ENCODE data around the gene SLC39A11. TPM values are rescaled to one million over a fixed set of nuclear protein-coding genes. Genes with fewer than 3 reads are reported as not detected.

The SLC39A11 gene
- total and polyA plus RNA-seq, 4 donors, result 4.6 to 23.3 (median 11.4) TPM

DNA sequence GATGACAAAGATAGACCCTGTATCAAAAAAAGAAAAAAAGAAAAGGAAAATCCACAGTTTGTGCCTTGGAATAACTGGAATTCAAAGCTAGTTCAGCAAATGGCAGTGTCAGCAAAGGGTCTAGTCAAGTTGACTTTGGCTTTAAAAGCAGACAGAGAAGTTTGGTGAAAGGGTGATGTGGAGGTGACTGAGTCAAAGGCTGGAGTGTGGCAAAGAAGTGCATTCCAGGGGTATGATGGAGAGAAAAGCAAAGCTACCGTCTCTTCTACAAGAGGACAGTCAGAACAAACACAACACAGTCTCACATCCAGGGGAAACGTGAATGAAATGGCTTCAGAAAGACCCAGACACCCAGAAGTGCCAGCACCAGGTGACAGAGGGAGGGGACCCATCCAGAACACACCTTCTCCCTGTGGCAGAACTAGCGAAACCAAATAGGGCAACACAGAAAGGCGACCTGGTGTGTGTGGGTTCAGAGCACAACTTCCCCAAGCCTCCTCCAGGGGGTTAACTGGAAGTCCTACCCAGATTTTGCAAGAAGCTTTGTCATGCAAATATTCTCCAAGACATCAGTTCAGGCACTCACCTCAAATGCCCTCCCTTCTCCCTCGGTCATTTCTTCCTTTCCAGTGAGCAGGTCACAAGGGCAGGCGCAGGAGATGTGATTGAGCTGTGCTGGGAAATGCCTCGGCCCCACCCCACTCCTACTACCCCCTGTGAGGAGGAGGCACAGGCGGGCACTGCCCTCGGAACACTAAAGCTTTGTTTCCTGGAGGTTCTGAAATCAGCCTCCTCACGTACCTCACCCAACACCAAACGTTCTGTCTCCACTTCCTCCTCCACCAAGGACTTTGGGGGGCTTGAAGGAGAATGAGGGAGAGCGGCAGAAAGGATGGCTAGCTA is 489.7 kb downstream of the SLC39A11 start:
- Histone ChIP-seq H3K27me3 (ENCODE audit: control insufficient read depth, insufficient read depth, low read length) (no peaks in the 10 kb centered on the region), H3K4me3 (ENCODE audit: low read depth, low read length) (no peak overlapping the region), H3K36me3 (ENCODE audit: control insufficient read depth, insufficient read depth, low read length) (no peaks in the 10 kb centered on the region), H3K27ac (ENCODE audit: low read depth, low read length) (no peak overlapping the region), H3K4me1 (ENCODE audit: control insufficient read depth, insufficient read depth, low read length) (peaks cover 12% of the 10 kb centered on the region), H3K9me3 (ENCODE audit: control insufficient read depth, insufficient read depth, low read length) (peaks cover 1% of the 10 kb centered on the region)
- WGBS (ENCODE audit: insufficient coverage), result 50% methylated on average over 2 of the region's 12 CpGs
- no peak for DNase-seq (ENCODE audit: low read depth in 4 of 6, low spot score in 6 of 6)

DNA sequence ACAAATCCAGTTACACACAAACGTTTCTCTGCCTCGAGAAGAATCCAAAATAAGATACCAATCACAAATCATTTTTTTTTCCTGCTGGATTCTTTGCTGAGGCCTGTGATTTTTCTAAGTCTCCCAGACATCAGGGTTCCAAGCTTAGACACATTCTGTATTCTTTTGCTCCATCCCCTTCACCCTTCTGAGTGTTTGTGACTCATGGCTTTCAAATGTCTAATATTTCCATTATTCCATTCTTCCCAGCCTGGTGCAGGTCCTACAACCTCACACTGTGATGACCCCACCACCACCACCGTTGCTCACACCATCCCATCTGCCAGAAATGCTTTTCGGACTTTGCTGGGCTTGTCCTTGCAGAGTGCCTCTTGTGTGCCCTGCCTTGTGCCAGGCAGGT is 491.6 kb downstream of the SLC39A11 start:
- no peaks in the 10 kb centered on the region for H3K27me3 ChIP-seq (ENCODE audit: control insufficient read depth, insufficient read depth, low read length)

DNA sequence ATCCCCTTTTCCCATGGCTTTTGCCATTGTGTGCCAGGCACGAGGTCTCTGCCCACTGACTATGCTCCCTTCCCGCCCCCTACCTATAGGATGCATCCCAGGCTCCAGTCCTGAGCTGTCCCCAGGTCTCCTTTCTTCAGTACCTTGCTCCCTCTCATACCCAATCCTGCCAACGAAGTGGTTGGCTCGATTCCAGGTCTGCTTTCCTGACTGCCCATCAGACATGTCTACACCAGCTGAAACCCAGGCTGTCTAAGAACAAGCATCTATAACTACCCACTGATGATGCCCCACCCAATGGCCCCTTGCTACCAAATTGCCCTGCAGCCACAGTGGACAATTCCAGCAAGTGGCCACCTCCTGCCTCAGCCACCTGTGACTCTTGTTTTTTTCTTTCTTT is 492.6 kb downstream of the SLC39A11 start:
- no peak for DNase-seq (ENCODE audit: low read depth in 4 of 6, low spot score in 6 of 6)
- H3K9me3 ChIP-seq (ENCODE audit: control insufficient read depth, insufficient read depth, low read length), result no peaks in the 10 kb centered on the region
- H3K4me3 ChIP-seq (ENCODE audit: low read depth, low read length), result no peak overlapping the region
- H3K36me3 ChIP-seq (ENCODE audit: control insufficient read depth, insufficient read depth, low read length), result no peaks in the 10 kb centered on the region
- 77% methylated on average over 4 of the region's 4 CpGs for WGBS (ENCODE audit: insufficient coverage)
- no peak overlapping the region for H3K27ac ChIP-seq (ENCODE audit: low read depth, low read length)
- no peaks in the 10 kb centered on the region for H3K27me3 ChIP-seq (ENCODE audit: control insufficient read depth, insufficient read depth, low read length)
- H3K4me1 ChIP-seq (ENCODE audit: control insufficient read depth, insufficient read depth, low read length), result peaks cover 9% of the 10 kb centered on the region

More for the DNA sequence above, 491.6 kb downstream of the SLC39A11 start:
- Histone ChIP-seq H3K27ac (ENCODE audit: low read depth, low read length) (no peak overlapping the region), H3K4me1 (ENCODE audit: control insufficient read depth, insufficient read depth, low read length) (peaks cover 12% of the 10 kb centered on the region), H3K9me3 (ENCODE audit: control insufficient read depth, insufficient read depth, low read length) (no peaks in the 10 kb centered on the region), H3K4me3 (ENCODE audit: low read depth, low read length) (no peak overlapping the region), H3K36me3 (ENCODE audit: control insufficient read depth, insufficient read depth, low read length) (no peaks in the 10 kb centered on the region)
- DNase-seq (ENCODE audit: low read depth in 4 of 6, low spot score in 6 of 6), result no peak
- 79% methylated on average over 4 of the region's 4 CpGs for WGBS (ENCODE audit: insufficient coverage)

DNA sequence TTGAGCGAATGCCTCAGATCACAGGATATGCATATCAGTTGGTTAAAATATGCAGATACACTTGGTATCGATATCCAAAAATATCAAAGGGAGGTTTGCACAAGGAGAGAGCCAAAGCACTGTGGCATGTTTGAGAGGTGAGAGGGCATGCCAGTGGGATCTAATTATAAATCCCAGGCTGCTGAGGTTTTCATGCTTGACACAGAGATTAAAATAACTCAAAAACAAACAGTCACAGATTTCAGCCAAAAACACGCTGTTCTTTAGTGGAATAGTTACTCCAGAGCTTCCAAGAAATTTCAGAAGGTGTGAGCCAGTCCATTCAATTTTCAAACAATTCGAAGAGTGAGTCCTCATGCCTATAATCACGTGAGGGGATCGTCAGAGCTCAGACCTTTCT is 493.8 kb downstream of the SLC39A11 start:
- no peak overlapping the region for H3K27ac ChIP-seq (ENCODE audit: low read depth, low read length)
- DNase-seq (ENCODE audit: low read depth in 4 of 6, low spot score in 6 of 6), result no peak
- H3K9me3 ChIP-seq (ENCODE audit: control insufficient read depth, insufficient read depth, low read length), result no peaks in the 10 kb centered on the region
- peaks cover 4% of the 10 kb centered on the region for H3K4me1 ChIP-seq (ENCODE audit: control insufficient read depth, insufficient read depth, low read length)
- H3K4me3 ChIP-seq (ENCODE audit: low read depth, low read length), result no peak overlapping the region
- no peaks in the 10 kb centered on the region for H3K36me3 ChIP-seq (ENCODE audit: control insufficient read depth, insufficient read depth, low read length)
- 79% methylated on average over 6 of the region's 6 CpGs for whole genome bisulfite sequencing (ENCODE audit: insufficient coverage)
- no peaks in the 10 kb centered on the region for H3K27me3 ChIP-seq (ENCODE audit: control insufficient read depth, insufficient read depth, low read length)

DNA sequence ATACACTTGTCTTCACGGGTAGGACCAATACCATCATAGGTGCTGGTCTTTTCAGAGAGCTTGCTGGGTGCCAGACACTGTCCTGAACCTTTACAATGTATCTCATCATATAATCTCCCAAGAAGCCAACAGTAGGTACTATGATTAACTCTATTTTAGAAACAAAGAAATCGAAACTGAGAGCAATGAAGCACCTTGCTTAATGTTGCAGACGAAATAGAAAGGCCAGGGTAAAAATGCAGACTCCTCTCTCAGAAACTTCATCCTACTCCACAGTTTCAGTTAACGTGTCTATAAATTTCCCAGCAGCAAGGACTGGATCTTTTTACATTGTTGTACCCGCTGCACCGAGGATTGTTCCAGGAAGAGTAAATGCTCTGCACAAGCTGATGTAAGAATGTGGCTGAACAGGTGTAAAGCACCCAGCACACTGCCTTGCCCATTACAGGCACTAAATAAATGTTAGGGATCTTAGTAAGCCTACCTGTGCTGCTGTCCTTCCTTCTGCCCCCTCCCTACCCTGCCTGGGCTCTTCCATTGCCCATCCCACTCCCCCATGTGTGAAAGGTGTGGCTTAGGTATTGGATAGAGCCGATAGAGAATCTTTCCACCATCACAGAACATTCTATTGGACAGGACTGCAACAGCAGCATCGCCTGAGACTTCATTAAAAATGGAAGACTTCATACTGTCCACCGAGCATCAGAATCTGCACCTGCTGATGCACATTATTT is 495.0 kb downstream of the SLC39A11 start:
- Histone ChIP-seq H3K4me3 (ENCODE audit: low read depth, low read length) (no peak overlapping the region), H3K27me3 (ENCODE audit: control insufficient read depth, insufficient read depth, low read length) (no peaks in the 10 kb centered on the region), H3K27ac (ENCODE audit: low read depth, low read length) (no peak overlapping the region), H3K36me3 (ENCODE audit: control insufficient read depth, insufficient read depth, low read length) (no peaks in the 10 kb centered on the region), H3K9me3 (ENCODE audit: control insufficient read depth, insufficient read depth, low read length) (no peaks in the 10 kb centered on the region), H3K4me1 (ENCODE audit: control insufficient read depth, insufficient read depth, low read length) (peaks cover 4% of the 10 kb centered on the region)
- no peak for DNase-seq (ENCODE audit: low read depth in 4 of 6, low spot score in 6 of 6)
- 80% methylated on average over 1 of the region's 9 CpGs for WGBS (ENCODE audit: insufficient coverage)

Small RNAs within 50 kb of the gene (small RNA-seq; reads per million reads assigned to genes)
- not detected for gene RF00422 (ENCODE audit: low replicate concordance)

Other genes starting within 250 kb of the SLC39A11 start
- gene SSTR2, start 72.3 kb upstream of the SLC39A11 start, total RNA-seq, result 10 to 100 TPM; 13.6 to 43.2 TPM
- gene SSTR2, start 72.3 kb upstream of the SLC39A11 start, polyA plus RNA-seq (ENCODE audit: insufficient read length in 2 of 2), result 10 to 100 TPM; 14.5 to 22.5 TPM
- 10 to 100 TPM; 18.7 to 39.0 TPM for gene COG1, start 100.4 kb upstream of the SLC39A11 start, total RNA-seq
- gene COG1, start 100.4 kb upstream of the SLC39A11 start, polyA plus RNA-seq (ENCODE audit: insufficient read length in 2 of 2), result 10 to 100 TPM; 52.2 to 64.7 TPM
- gene CPSF4L, start 169.2 kb upstream of the SLC39A11 start, total RNA-seq, result not detected
- gene CPSF4L, start 169.2 kb upstream of the SLC39A11 start, polyA plus RNA-seq (ENCODE audit: insufficient read length in 2 of 2), result under 1 TPM in 1 of 2 donors, not detected in 1; 0.29 TPM
- 10 to 100 TPM; 50.4 to 59.8 TPM for gene CDC42EP4, start 219.3 kb upstream of the SLC39A11 start, total RNA-seq
- 100 to 1,000 TPM in 1 of 2 donors, 10 to 100 TPM in 1; 96.4 to 106 TPM for gene CDC42EP4, start 219.3 kb upstream of the SLC39A11 start, polyA plus RNA-seq (ENCODE audit: insufficient read length in 2 of 2)